ENCODE measurements around the gene NAV1.
"Not testable (repeated sequence)": the region's sequence is repeated elsewhere in the genome, so short reads cannot be mapped to it uniquely, and the experiment has no call there.

Gene NAV1

DNA sequence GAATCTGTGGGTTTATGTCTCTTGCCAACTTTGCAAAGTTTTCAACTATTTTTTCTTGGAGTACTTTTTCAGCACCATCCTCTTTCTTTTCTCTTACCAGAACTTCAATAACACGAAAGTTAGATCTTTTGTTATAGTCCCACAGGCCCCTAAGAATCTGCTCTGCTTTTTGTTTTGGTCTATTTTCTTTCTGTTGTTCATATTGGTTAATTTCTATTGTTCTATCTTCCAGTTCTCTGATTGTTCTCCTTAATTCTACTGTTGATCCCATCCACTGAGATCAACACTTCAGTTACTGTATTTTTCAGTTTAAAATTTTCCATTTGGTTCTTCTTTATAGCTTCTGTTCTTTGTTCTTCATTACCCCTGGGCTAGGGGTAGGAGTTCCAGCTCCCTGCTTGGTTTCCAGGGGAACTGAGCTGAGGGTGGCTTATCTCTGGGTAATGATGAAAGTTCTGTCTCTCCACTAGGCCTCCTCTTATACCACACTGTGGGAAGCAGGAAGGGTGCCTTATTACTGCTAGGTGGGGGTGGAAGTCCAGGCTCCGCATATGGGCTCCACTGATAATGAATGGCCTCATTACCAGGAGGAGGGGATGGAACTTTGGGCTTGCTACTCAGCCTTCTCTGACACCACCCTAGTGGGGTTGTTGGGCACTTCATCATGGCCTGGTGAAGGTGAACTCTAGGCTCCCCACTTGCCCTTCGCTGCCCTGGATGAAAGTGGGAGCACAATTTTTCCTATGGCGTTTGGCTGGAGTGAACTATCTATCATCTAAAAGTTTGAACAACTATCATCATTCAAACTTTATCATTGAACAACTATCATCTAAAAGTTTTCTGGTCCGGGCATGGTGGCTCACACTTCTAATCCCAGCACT lies 39.3 kb downstream of the NAV1 start:
- H3K9me3 ChIP-seq (ENCODE audit: severe bottlenecking), result peaks cover 5% of the 10 kb centered on the region
- H3K4me1 ChIP-seq (ENCODE audit: insufficient read depth, poor library complexity, severe bottlenecking), result no peaks in the 10 kb centered on the region
- no peak for DNase-seq (ENCODE audit: low spot score)
- TF ChIP-seq, protein P1, sequence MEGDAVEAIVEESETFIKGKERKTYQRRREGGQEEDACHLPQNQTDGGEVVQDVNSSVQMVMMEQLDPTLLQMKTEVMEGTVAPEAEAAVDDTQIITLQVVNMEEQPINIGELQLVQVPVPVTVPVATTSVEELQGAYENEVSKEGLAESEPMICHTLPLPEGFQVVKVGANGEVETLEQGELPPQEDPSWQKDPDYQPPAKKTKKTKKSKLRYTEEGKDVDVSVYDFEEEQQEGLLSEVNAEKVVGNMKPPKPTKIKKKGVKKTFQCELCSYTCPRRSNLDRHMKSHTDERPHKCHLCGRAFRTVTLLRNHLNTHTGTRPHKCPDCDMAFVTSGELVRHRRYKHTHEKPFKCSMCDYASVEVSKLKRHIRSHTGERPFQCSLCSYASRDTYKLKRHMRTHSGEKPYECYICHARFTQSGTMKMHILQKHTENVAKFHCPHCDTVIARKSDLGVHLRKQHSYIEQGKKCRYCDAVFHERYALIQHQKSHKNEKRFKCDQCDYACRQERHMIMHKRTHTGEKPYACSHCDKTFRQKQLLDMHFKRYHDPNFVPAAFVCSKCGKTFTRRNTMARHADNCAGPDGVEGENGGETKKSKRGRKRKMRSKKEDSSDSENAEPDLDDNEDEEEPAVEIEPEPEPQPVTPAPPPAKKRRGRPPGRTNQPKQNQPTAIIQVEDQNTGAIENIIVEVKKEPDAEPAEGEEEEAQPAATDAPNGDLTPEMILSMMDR (IDR thresholded peaks at IDR 0.05; ENCODE audit: poor library complexity, severe bottlenecking), result no peak
- H3K27me3 ChIP-seq (ENCODE audit: insufficient read depth, poor library complexity, severe bottlenecking), result no peaks in the 10 kb centered on the region
- no peaks in the 10 kb centered on the region for H3K36me3 ChIP-seq (ENCODE audit: low read depth)
- no peak overlapping the region for H3K27ac ChIP-seq (ENCODE audit: poor library complexity, severe bottlenecking)
- no peak overlapping the region for H3K4me3 ChIP-seq (ENCODE audit: severe bottlenecking)
- ATAC-seq (ENCODE audit: low read depth), result no peak

DNA sequence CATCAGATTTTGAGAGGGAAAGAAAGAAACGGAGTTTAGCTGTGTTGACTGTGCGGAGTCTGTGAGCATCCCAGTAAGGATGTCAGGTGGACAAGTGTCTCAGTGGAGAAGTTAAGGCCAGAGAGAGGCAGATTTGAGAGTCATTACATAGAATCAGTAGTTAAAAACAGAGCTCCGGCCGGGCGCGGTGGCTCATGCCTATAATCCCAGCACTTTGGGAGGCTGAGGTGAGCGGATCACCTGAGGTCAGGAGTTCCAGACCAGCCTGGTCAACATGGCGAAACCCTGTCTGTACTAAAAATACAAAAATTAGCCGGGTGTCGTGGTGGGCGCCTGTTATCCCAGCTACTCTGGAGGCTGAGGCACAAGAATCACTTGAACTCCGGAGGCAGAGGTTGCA lies 42.4 kb downstream of the NAV1 start:
- not testable (repeated sequence) for ATAC-seq (ENCODE audit: low read depth); H3K27me3 ChIP-seq (ENCODE audit: insufficient read depth, poor library complexity, severe bottlenecking); H3K4me3 ChIP-seq (ENCODE audit: severe bottlenecking); H3K27ac ChIP-seq (ENCODE audit: poor library complexity, severe bottlenecking); H3K36me3 ChIP-seq (ENCODE audit: low read depth); H3K4me1 ChIP-seq (ENCODE audit: insufficient read depth, poor library complexity, severe bottlenecking); DNase-seq (ENCODE audit: low spot score); H3K9me3 ChIP-seq (ENCODE audit: severe bottlenecking)

DNA sequence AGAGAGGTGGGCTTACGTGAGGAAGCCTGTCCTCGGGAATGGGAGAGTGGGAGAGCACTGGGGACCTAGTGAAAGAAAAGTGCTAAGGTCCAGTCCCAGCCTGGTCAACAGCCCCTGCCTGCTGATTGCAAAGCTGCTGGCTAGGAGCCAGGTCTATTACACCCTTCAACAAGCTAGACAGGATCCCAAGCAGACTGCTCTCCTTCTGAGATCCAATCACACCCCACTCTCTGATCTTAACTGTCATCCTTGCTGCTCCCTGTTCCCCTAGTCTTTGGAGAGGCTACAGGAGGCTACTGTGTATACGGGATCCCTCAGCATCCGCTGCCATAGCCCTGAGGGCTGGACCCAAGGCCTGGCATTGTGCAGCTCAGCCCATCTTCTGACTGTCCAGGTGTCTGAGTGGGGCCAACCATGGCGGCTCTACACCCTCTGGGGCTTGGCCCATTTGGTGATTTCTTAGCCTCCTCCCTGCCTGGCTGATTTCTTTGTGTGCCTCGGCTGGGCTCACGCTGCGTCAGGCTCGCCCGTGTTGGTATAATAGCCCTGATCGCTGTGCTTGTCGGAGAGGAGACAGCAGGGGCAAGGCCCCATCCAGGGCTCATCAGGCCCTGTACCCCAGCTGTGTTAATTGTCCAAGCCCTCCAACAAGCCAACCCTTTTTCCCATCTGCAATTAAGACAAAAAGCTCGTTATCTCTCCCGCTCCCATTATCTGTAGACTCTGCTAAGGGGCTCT lies 43.9 kb downstream of the NAV1 start:
- Histone ChIP-seq H3K9me3 (ENCODE audit: severe bottlenecking) (no peaks in the 10 kb centered on the region), H3K4me3 (ENCODE audit: severe bottlenecking) (no peak overlapping the region), H3K27ac (ENCODE audit: poor library complexity, severe bottlenecking) (no peak overlapping the region), H3K27me3 (ENCODE audit: insufficient read depth, poor library complexity, severe bottlenecking) (no peaks in the 10 kb centered on the region), H3K36me3 (ENCODE audit: low read depth) (no peaks in the 10 kb centered on the region), H3K4me1 (ENCODE audit: insufficient read depth, poor library complexity, severe bottlenecking) (no peaks in the 10 kb centered on the region)
- ATAC-seq (ENCODE audit: low read depth), result no peak
- DNase-seq (ENCODE audit: low spot score), result no peak
- TF ChIP-seq, protein P1 (IDR thresholded peaks at IDR 0.05; ENCODE audit: poor library complexity, severe bottlenecking), result no peak

DNA sequence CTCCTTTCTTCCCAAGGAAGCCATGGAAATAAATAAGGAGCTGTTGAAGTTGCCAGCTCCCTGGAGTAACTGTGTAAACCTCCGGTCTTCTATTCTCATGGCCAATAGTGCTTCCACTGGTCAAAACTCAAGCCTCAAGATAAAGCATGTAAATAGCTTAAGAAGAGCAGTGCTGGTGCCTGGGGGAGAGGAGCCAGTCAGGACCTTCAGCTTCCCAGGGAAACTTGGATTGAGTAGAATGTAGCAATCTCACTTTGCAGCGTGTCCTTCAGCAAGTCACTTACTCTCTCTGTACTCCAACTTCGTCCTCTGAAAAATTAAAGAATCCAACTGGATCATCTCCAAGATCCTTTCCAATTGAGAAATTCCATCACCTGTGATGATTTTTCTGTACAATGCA lies 44.7 kb downstream of the NAV1 start:
- Histone ChIP-seq H3K4me3 (ENCODE audit: severe bottlenecking) (no peak overlapping the region), H3K36me3 (ENCODE audit: low read depth) (no peaks in the 10 kb centered on the region), H3K27me3 (ENCODE audit: insufficient read depth, poor library complexity, severe bottlenecking) (no peaks in the 10 kb centered on the region), H3K27ac (ENCODE audit: poor library complexity, severe bottlenecking) (no peak overlapping the region), H3K9me3 (ENCODE audit: severe bottlenecking) (no peaks in the 10 kb centered on the region), H3K4me1 (ENCODE audit: insufficient read depth, poor library complexity, severe bottlenecking) (no peaks in the 10 kb centered on the region)
- DNase-seq (ENCODE audit: low spot score) (no peak), ATAC-seq (ENCODE audit: low read depth) (no peak)
- TF ChIP-seq, protein P1 (IDR thresholded peaks at IDR 0.05; ENCODE audit: poor library complexity, severe bottlenecking), result no peak

DNA sequence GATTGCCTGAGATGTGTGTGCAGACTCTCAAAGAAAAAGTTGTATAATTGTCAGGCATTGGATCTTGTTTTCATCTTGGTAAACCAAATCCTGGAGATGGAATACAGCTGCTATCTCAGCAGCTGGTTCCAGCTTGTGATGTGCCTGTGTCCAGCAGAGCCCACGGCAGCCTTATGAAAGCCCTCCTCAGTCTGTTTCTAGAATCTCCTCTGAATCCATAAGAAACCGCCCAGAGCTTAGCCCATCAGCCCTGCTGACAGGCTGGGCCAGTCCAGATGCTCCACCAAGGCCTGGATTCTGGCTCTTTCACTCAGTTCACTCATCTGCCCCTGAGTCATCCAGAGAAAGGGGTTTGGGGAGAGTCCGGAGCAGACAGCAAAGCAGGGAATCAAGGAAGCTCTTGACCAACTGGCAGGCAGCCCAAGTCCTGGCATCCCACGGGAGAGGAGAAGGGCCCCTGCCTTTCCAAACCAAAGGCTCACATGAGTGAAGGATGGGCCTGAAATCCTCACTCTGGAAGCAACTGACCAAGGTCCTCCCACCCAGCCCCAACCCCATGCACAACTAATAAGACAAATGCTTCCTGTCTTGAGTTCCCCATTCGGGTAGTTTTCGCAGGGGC lies 45.7 kb downstream of the NAV1 start:
- DNase-seq (ENCODE audit: low spot score), result no peak
- ATAC-seq (ENCODE audit: low read depth), result no peak
- no peaks in the 10 kb centered on the region for H3K9me3 ChIP-seq (ENCODE audit: severe bottlenecking)
- no peaks in the 10 kb centered on the region for H3K27me3 ChIP-seq (ENCODE audit: insufficient read depth, poor library complexity, severe bottlenecking)
- TF ChIP-seq, protein P1 (IDR thresholded peaks at IDR 0.05; ENCODE audit: poor library complexity, severe bottlenecking), result no peak
- no peaks in the 10 kb centered on the region for H3K4me1 ChIP-seq (ENCODE audit: insufficient read depth, poor library complexity, severe bottlenecking)
- no peaks in the 10 kb centered on the region for H3K36me3 ChIP-seq (ENCODE audit: low read depth)
- H3K27ac ChIP-seq (ENCODE audit: poor library complexity, severe bottlenecking), result no peak overlapping the region
- no peak overlapping the region for H3K4me3 ChIP-seq (ENCODE audit: severe bottlenecking)
